Panc1 (cell line): ENCODE results near the gene PPP1R18. TPM values are rescaled to one million over a fixed set of nuclear protein-coding genes. Genes with fewer than 3 reads are reported as not detected.

Experiments used
- ATAC-seq: fragments of 200-7000 bp; cut with Tn5 transposase; 2 replicates; pipeline ENCODE4 v1.9.1; 2020; ENCODE audit warnings: mild to moderate bottlenecking, moderate library complexity
- BruUV-seq: library from RNA; stranded (reverse); fragments of 400-500 nt; replicated peaks from 2 replicates; lab custom pipeline; 2021; lab: Mats Ljungman, UMichigan
- CTCF ChIA-PET: fragments of 300-600 bp; sonication (Branson Sonifier 250); formaldehyde crosslinking; loops from one replicate; lab custom pipeline; 2022; ENCODE audit warnings: antibody characterized with exemption; lab: Charles Lee
- POLR2A ChIA-PET: fragments of 300-600 bp; sonication (Branson Sonifier 250); formaldehyde crosslinking; loops from one replicate; lab custom pipeline; 2022; ENCODE audit warnings: antibody characterized with exemption; lab: Charles Lee
- DNase-seq: peaks from one replicate; pipeline ENCODE4 v3.0.0-alpha.2; 2010; ENCODE audit warnings: low read depth, low spot score
- H3K27ac ChIP-seq: 2 replicates; pipeline ENCODE4 v1.5.1; 2011; ENCODE audit warnings: mild to moderate bottlenecking, low read length, inconsistent platforms
- H3K27me3 ChIP-seq: fragments of 200-500 bp; sonication (Bioruptor generic); 2 replicates; pipeline ENCODE4 v1.6.0; 2014; ENCODE audit warnings: low read length, inconsistent platforms; ENCODE audit not compliant: control insufficient read depth, insufficient read depth
- H3K36me3 ChIP-seq: fragments of 200-500 bp; sonication (Bioruptor generic); 2 replicates; pipeline ENCODE4 v1.5.1; 2014; ENCODE audit warnings: inconsistent platforms, mild to moderate bottlenecking, low read length, moderate library complexity; ENCODE audit not compliant: control insufficient read depth, insufficient read depth
- H3K4me1 ChIP-seq: 2 replicates; pipeline ENCODE4 v1.5.1; 2011; ENCODE audit warnings: inconsistent platforms, mild to moderate bottlenecking, low read length, moderate library complexity; ENCODE audit not compliant: control insufficient read depth, insufficient read depth
- H3K4me3 ChIP-seq, 2 experiments: 2 replicates each; pipeline ENCODE4 v1.5.1; 2011 to 2012; ENCODE audit warnings: low read depth in 2 of 2, low read length in 2 of 2, mild to moderate bottlenecking in 2 of 2, inconsistent platforms in 1 of 2, moderate library complexity in 1 of 2
- H3K9me3 ChIP-seq: fragments of 200-500 bp; sonication (Bioruptor generic); 2 replicates; pipeline ENCODE4 v1.5.1; 2014; ENCODE audit warnings: low read depth, mild to moderate bottlenecking, inconsistent platforms, low read length, moderate library complexity; ENCODE audit not compliant: control insufficient read depth, insufficient read depth
- CTCF ChIP-seq: fragments of 450-650 bp; IDR thresholded peaks from 2 replicates; pipeline ENCODE4 v1.5.1; 2017; ENCODE audit warnings: mild to moderate bottlenecking
- POLR2AphosphoS5 ChIP-seq: IDR thresholded peaks from 2 replicates; pipeline ENCODE4 v1.6.1; 2012; ENCODE audit warnings: mild to moderate bottlenecking, low read depth, low read length, moderate library complexity
- REST ChIP-seq, 2 experiments: IDR thresholded peaks; 2 replicates each; pipeline ENCODE4 v1.6.1; 2011 to 2012; ENCODE audit warnings: low read depth in 2 of 2, control low read depth in 1 of 2, low read length in 1 of 2, mild to moderate bottlenecking in 1 of 2, moderate library complexity in 1 of 2; ENCODE audit not compliant: insufficient read depth in 1 of 2
- SIN3A ChIP-seq: IDR thresholded peaks from 2 replicates; pipeline ENCODE4 v1.6.1; 2012; ENCODE audit warnings: low read depth, mild to moderate bottlenecking, low read length, moderate library complexity, borderline replicate concordance; ENCODE audit not compliant: insufficient read depth
- TCF7L2 ChIP-seq: IDR thresholded peaks from 2 replicates; pipeline ENCODE4 v1.6.1; 2011; ENCODE audit warnings: mild to moderate bottlenecking, low read depth, low read length, inconsistent platforms
- in situ Hi-C: cut with HindIII; loops from 2 replicates; pipeline ENCODE4 v1.10.0; 2016; ENCODE audit warnings: low sequenced_read_pairs, low pct_unique_long_range_greater_than_20kb
- intact Hi-C: fragments of 100-400 bp; cut with micrococcal nuclease; formaldehyde crosslinking; loops from one replicate; pipeline ENCODE4 v1.10.0; 2022; ENCODE audit not compliant: unreplicated experiment
- total RNA-seq: library from RNA; stranded (reverse); gene quantifications from one replicate; pipeline ENCODE4 v1.2.1, GENCODE V29; 2021; ENCODE audit not compliant: unreplicated experiment

The PPP1R18 gene
- total RNA-seq, 1 experiment from 2014 or later: 55.3 TPM

DNA sequence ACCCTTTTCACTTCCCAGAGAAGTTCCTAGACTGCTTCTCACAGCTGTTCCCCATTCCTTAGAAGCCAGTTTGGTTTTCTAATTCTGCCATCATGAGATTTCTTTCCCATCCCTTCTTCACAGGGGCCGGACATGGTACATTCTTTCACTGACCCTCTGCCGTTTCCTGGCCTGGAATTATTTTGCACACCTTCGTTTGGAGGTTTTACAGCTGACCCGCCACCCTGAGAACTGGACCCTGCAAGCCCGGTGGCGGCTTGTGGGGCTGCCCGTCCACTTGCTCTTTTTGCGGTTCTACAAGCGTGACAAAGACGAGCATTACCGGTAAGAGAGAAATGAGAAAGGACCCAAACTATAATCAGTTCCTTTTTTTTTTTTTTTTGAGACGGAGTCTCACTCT lies 35.3 kb downstream of the PPP1R18 start:
- Histone ChIP-seq H3K27me3 (no peaks in the 10 kb centered on the region), H3K4me3 (no peak overlapping the region), H3K36me3 (peaks cover 3% of the 10 kb centered on the region; the same call in 1 of the 2 replicates), H3K27ac (no peak overlapping the region), H3K9me3 (no peaks in the 10 kb centered on the region), H3K4me1 (peaks cover 11% of the 10 kb centered on the region)
- in situ Hi-C loops: no loop called here
- CTCF ChIA-PET: no interaction called here
- ATAC-seq (no peak), DNase-seq (no peak)
- TF ChIP-seq CTCF: no peak
- no peak for TF ChIP-seq TCF7L2
- no peak for TF ChIP-seq SIN3A
- TF ChIP-seq POLR2AphosphoS5: no peak
- TF ChIP-seq REST (IDR thresholded peaks at IDR 0.05; ENCODE audit: insufficient read depth in 1 of 2, low read depth in 2 of 2, low read length in 1 of 2): no peak
- intact Hi-C loops: no loop called here
- POLR2A ChIA-PET: no interaction called here
- TSS peak; percentile 54 for BruUV-seq

- no peaks in the 10 kb centered on the region for H3K27me3 ChIP-seq
- H3K4me1 ChIP-seq: peaks cover 17% of the 10 kb centered on the region
- H3K36me3 ChIP-seq: peaks cover 3% of the 10 kb centered on the region
- intact Hi-C loops: no loop called here
- no TSS peak for BruUV-seq
- peak; percentile 86 for ATAC-seq
- ChIA-PET CTCF (interaction anchor here (0.7 kb wide), 1 partner anchor 249 kb away, joined by 6 read pairs; no protein-coding TSS in a partner anchor), POLR2A (no interaction called here)
- no peak for DNase-seq
- peak overlapping the region; percentile 93 for H3K27ac ChIP-seq
- TF ChIP-seq POLR2AphosphoS5 (peak; percentile 72), TCF7L2 (no peak), SIN3A (peak; percentile 55; the same call in 1 of the 2 replicates)
- H3K4me3 ChIP-seq: peak overlapping the region; percentile 83 to 93
- in situ Hi-C loops: no loop called here
- no peaks in the 10 kb centered on the region for H3K9me3 ChIP-seq
Observed at GRCh38 chr6:30647242-30648116, 39.0 kb downstream of the PPP1R18 start.
